Endodermal cell (in vitro differentiated cells): ENCODE measurements around the gene EEFSEC. TPM values are rescaled to one million over a fixed set of nuclear protein-coding genes. Genes with fewer than 3 reads are reported as not detected.

Experiments used
- DNase-seq: peaks from one replicate; pipeline ENCODE4 v3.0.0-alpha.2; 2017
- H3K27ac ChIP-seq: 2 replicates; pipeline ENCODE4 v1.5.1; 2013; ENCODE audit warnings: mild to moderate bottlenecking, low read depth, low read length, moderate library complexity
- H3K27me3 ChIP-seq: 2 replicates; pipeline ENCODE4 v1.6.1; 2013; ENCODE audit warnings: mild to moderate bottlenecking, low read length, moderate library complexity; ENCODE audit not compliant: insufficient read depth, control insufficient read depth, poor library complexity, severe bottlenecking
- H3K36me3 ChIP-seq: 2 replicates; pipeline ENCODE4 v1.7.0; 2013; ENCODE audit warnings: mild to moderate bottlenecking, low read length, moderate library complexity; ENCODE audit not compliant: control insufficient read depth, insufficient read depth
- H3K4me1 ChIP-seq: one replicate; pipeline ENCODE4 v1.7.0; 2013; ENCODE audit warnings: low read length; ENCODE audit not compliant: control insufficient read depth, insufficient read depth
- H3K4me3 ChIP-seq: 2 replicates; pipeline ENCODE4 v1.5.1; 2013; ENCODE audit warnings: mild to moderate bottlenecking, low read length, moderate library complexity
- H3K9ac ChIP-seq: 2 replicates; pipeline ENCODE4 v1.6.1; 2013; ENCODE audit warnings: mild to moderate bottlenecking, low read length, moderate library complexity; ENCODE audit not compliant: poor library complexity, severe bottlenecking; ENCODE audit errors: extremely low read depth
- H3K9me3 ChIP-seq: 2 replicates; pipeline ENCODE4 v1.6.1; 2013; ENCODE audit warnings: mild to moderate bottlenecking, low read length, moderate library complexity; ENCODE audit not compliant: control insufficient read depth
- H3K27ac Mint-ChIP-seq: 2 replicates; pipeline ENCODE4 v1.8.0; 2020; ENCODE audit warnings: mixed read lengths
- H3K27me3 Mint-ChIP-seq: 2 replicates; pipeline ENCODE4 v1.8.0; 2021; ENCODE audit warnings: mild to moderate bottlenecking, mixed read lengths; ENCODE audit not compliant: insufficient read depth
- H3K36me3 Mint-ChIP-seq: 2 replicates; pipeline ENCODE4 v1.8.0; 2020; ENCODE audit warnings: low read depth, mixed read lengths
- H3K4me1 Mint-ChIP-seq: 2 replicates; pipeline ENCODE4 v1.8.0; 2020; ENCODE audit warnings: mixed read lengths
- H3K4me3 Mint-ChIP-seq: 2 replicates; pipeline ENCODE4 v1.8.0; 2020; ENCODE audit warnings: mild to moderate bottlenecking, moderate library complexity, mixed read lengths
- H3K9me3 Mint-ChIP-seq: 2 replicates; pipeline ENCODE4 v1.8.0; 2020; ENCODE audit warnings: mild to moderate bottlenecking, mixed read lengths
- CTCF ChIP-seq: fragments of 200-600 bp; sonication (generic); conservative IDR thresholded peaks from 2 replicates; pipeline ENCODE4 v1.5.0; 2021; ENCODE audit warnings: antibody characterized with exemption, mild to moderate bottlenecking
- WGBS, 2 experiments: methylation state at CpG; one replicate each; pipeline versions ENCODE4 v1.1.5 to v1.1.7; 2013; ENCODE audit warnings: missing lambda C conversion rate in 2 of 2, mixed read lengths in 1 of 2; ENCODE audit not compliant: insufficient coverage in 1 of 2, insufficient read length in 1 of 2; 5-methylcytosine and 5-hydroxymethylcytosine counted together
- total RNA-seq, 2 donors: library from RNA; stranded (reverse); fragmentation: NEBNext Ultra II Directional in 1 of 2; extraction: Animal tissue kit (Norgen Biotek cat#: 25700) in 1 of 2; gene quantifications; 2 replicates in 1 of 2; 3 replicates in 1 of 2; pipeline ENCODE4 v1.2.1, GENCODE V29; 2021

EEFSEC gene
- total RNA-seq, 2 donors from 2014 or later = 11.9 to 15.8 TPM

GRCh38 chr3:128201158-128201755, 48.0 kb downstream of the EEFSEC start:
- 86% methylated on average over 1 of the region's 1 CpG; no CpG with 5 or more reads in 1 of the 2 experiments for WGBS, 2 experiments
- no peaks in the 10 kb centered on the region for H3K9me3 Mint-ChIP-seq

GRCh38 chr3:128203169-128203568, 49.9 kb downstream of the EEFSEC start:
- no peak for DNase-seq
- no peaks in the 10 kb centered on the region for H3K36me3 Mint-ChIP-seq
- Histone ChIP-seq H3K4me3 (no peak overlapping the region), H3K4me1 (peaks cover 15% of the 10 kb centered on the region), H3K27ac (no peak overlapping the region), H3K9me3 (no peaks in the 10 kb centered on the region), H3K27me3 (no peaks in the 10 kb centered on the region), H3K9ac (no peak overlapping the region), H3K36me3 (no peaks in the 10 kb centered on the region)
- WGBS, 2 experiments = 95 to 96% methylated on average over 3 of the region's 3 CpGs
- H3K4me3 Mint-ChIP-seq = no peak overlapping the region
- H3K4me1 Mint-ChIP-seq = peaks cover 33% of the 10 kb centered on the region
- H3K27me3 Mint-ChIP-seq = no peaks in the 10 kb centered on the region
- TF ChIP-seq CTCF = no peak
- H3K9me3 Mint-ChIP-seq = no peaks in the 10 kb centered on the region
- no peak overlapping the region for H3K27ac Mint-ChIP-seq

More at GRCh38 chr3:128201158-128201755, 48.0 kb downstream of the EEFSEC start:
- Mint-ChIP-seq H3K27ac (no peak overlapping the region), H3K4me1 (peaks cover 35% of the 10 kb centered on the region), H3K4me3 (no peak overlapping the region), H3K36me3 (no peaks in the 10 kb centered on the region), H3K27me3 (no peaks in the 10 kb centered on the region)
- no peak for DNase-seq
- Histone ChIP-seq H3K27me3 (no peaks in the 10 kb centered on the region), H3K9me3 (no peaks in the 10 kb centered on the region), H3K9ac (no peak overlapping the region), H3K36me3 (no peaks in the 10 kb centered on the region), H3K4me1 (peaks cover 14% of the 10 kb centered on the region), H3K27ac (no peak overlapping the region), H3K4me3 (no peak overlapping the region)
- TF ChIP-seq CTCF = no peak

- Histone ChIP-seq H3K9me3 (no peaks in the 10 kb centered on the region), H3K9ac (no peak overlapping the region), H3K27me3 (no peaks in the 10 kb centered on the region), H3K36me3 (no peaks in the 10 kb centered on the region), H3K4me3 (peak overlapping the region; percentile 47), H3K27ac (no peak overlapping the region), H3K4me1 (peaks cover 12% of the 10 kb centered on the region)
- Mint-ChIP-seq H3K9me3 (no peaks in the 10 kb centered on the region), H3K4me3 (no peak overlapping the region), H3K4me1 (peaks cover 27% of the 10 kb centered on the region), H3K36me3 (no peaks in the 10 kb centered on the region), H3K27ac (no peak overlapping the region), H3K27me3 (no peaks in the 10 kb centered on the region)
- DNase-seq = no peak
- 93 to 98% methylated on average over 3 of the region's 3 CpGs for WGBS, 2 experiments
- no peak for TF ChIP-seq CTCF
Observed at GRCh38 chr3:128205558-128206145, 52.4 kb downstream of the EEFSEC start.
